ENCODE results near the gene NKX2-1. TPM values are rescaled to one million over a fixed set of nuclear protein-coding genes. Genes with fewer than 3 reads are reported as not detected.

Gene NKX2-1
- total and polyA plus RNA-seq, 10 of the 15 experiments (the other 5 are each of a cell fraction or from before 2014, with no cell fraction given), result 0.03 TPM; not detected in 9

- no peak for TF ChIP-seq CEBPZ (IDR thresholded peaks at IDR 0.05; ENCODE audit: low read depth, low read length)
Observed at GRCh38 chr14:36518586-36519430, 1.2 kb downstream of the NKX2-1 start (continued).

GRCh38 chr14:36518031-36518585, 1.9 kb downstream of the NKX2-1 start:
- Histone ChIP-seq H3K27me3 (replicated peaks in 1 of 2; ENCODE audit: control insufficient read depth in 2 of 2, insufficient read depth in 2 of 2, low read length in 1 of 2) (peaks cover 22 to 31% of the 10 kb centered on the region in 2 experiments), H2AFZ (ENCODE audit: control insufficient read depth, low read depth, low read length) (no peak overlapping the region), H3K79me2 (ENCODE audit: control insufficient read depth, insufficient read depth, low read length) (no peaks in the 10 kb centered on the region), H3K36me3 (ENCODE audit: control insufficient read depth in 2 of 2, insufficient read depth in 2 of 2, low read length in 1 of 2) (no peaks in the 10 kb centered on the region; a peak in 1 of 4 replicates), H3K4me3 (no peak overlapping the region), H3K9me3 (replicated peaks; ENCODE audit: control insufficient read depth, insufficient read depth, low read length) (no peaks in the 10 kb centered on the region; the same call in 2 of the 3 replicates), H3K4me2 (ENCODE audit: control insufficient read depth, insufficient read depth) (no peak overlapping the region), H3K9ac (ENCODE audit: control insufficient read depth, insufficient read depth, low read length) (no peak overlapping the region), H4K20me1 (ENCODE audit: control insufficient read depth, insufficient read depth) (no peaks in the 10 kb centered on the region), H3K27ac (ENCODE audit: control insufficient read depth, insufficient read depth) (no peak overlapping the region), H3K4me1 (ENCODE audit: control insufficient read depth, insufficient read depth, low read length) (no peaks in the 10 kb centered on the region)
- in situ Hi-C loops (cut with MboI) (no loop called here), intact Hi-C loops (cut with micrococcal nuclease; ENCODE audit: unreplicated experiment) (no loop called here)
- no TSS peak for BruUV-seq (replicated peaks)
- ATAC-seq (no peak), DNase-seq (ENCODE audit: low read depth, low spot score) (no peak), FAIRE-seq (no peak)
- ChIA-PET SMC1A (ENCODE audit: uncharacterized antibody, unreplicated experiment) (no interaction called here), POLR2A (no interaction called here), RAD21 (ENCODE audit: unreplicated experiment) (no interaction called here), CTCF (no interaction called here)
- 62% methylated on average over 33 of the region's 34 CpGs for WGBS (ENCODE audit: insufficient coverage, insufficient replicate concordance, low lambda C conversion rate, missing lambda C conversion rate)
- TF ChIP-seq SPI1 (IDR thresholded peaks at IDR 0.05; ENCODE audit: borderline replicate concordance, insufficient read depth, low read depth, low read length) (no peak), TCF12 (IDR thresholded peaks at IDR 0.05; ENCODE audit: low read depth, low read length) (no peak), SRF (IDR thresholded peaks at IDR 0.05; ENCODE audit: low read depth in 2 of 2, low read length in 2 of 2) (no peak), HDAC6 (IDR thresholded peaks at IDR 0.05; ENCODE audit: unreplicated experiment) (no peak), RAD51 (IDR thresholded peaks at IDR 0.05) (no peak), IRF3 (IDR thresholded peaks at IDR 0.05) (no peak), BRCA1 (IDR thresholded peaks at IDR 0.05; ENCODE audit: low read depth, low read length) (no peak), HDAC2 (IDR thresholded peaks at IDR 0.05) (no peak), ZBTB40 (IDR thresholded peaks at IDR 0.05; ENCODE audit: borderline replicate concordance) (no peak), POLR2A (IDR thresholded peaks at IDR 0.05; ENCODE audit: low read depth, low read length) (no peak), DPF2 (IDR thresholded peaks at IDR 0.05) (no peak)

All from GM12878 (cell line).